ENCODE data around the gene SPATA3.

DNA sequence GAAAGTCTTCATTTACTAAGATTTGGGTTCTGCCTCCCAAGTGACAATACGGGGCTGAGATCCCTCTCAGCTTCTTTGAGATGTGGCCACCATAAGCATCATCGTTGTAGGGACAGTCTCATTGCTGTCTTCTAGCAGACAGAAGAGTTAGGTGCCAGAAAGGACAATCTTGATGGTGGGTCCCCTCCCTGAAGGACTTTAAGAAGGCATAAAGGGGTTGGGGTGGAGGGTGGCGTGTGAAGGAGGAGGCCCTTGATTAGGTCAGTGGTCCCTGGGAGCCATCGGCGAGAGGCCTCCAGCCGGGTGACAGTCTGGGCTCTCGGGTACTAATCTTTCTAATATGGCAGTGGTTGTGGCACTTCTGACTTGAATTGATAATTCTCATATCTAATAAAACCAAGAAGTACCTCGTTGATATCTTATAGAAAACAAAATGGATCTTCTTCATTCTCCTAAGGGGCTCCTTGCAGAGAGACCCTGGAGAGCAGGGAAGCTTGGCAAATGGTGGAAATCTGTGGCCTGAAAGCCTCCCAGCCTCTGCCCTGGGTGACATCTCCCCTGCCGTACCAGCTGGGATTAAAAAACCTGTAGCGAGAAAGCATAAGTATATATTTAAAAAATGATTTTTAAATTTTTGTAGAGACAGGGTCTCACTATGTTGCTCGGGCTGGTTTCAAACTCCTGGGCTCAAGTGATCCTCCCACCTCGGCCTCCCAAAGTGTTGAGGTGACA, 53.5 kb downstream of the SPATA3 start:
- TF ChIP-seq, protein P1, sequence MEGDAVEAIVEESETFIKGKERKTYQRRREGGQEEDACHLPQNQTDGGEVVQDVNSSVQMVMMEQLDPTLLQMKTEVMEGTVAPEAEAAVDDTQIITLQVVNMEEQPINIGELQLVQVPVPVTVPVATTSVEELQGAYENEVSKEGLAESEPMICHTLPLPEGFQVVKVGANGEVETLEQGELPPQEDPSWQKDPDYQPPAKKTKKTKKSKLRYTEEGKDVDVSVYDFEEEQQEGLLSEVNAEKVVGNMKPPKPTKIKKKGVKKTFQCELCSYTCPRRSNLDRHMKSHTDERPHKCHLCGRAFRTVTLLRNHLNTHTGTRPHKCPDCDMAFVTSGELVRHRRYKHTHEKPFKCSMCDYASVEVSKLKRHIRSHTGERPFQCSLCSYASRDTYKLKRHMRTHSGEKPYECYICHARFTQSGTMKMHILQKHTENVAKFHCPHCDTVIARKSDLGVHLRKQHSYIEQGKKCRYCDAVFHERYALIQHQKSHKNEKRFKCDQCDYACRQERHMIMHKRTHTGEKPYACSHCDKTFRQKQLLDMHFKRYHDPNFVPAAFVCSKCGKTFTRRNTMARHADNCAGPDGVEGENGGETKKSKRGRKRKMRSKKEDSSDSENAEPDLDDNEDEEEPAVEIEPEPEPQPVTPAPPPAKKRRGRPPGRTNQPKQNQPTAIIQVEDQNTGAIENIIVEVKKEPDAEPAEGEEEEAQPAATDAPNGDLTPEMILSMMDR (IDR thresholded peaks at IDR 0.05; ENCODE audit: insufficient read depth, low read length, poor library complexity, severe bottlenecking) = no peak
- no peak for TF ChIP-seq EZH2phosphoT487 (conservative IDR thresholded peaks at IDR 0.05; ENCODE audit: low read length)

Measured in SU-DHL-6 (cell line).